GM21515 (cell line): ENCODE results near the gene NDUFS7.

ENCODE experiments used
- ATAC-seq: cut with Tn5 transposase; IDR thresholded peaks from one replicate; pipeline ENCODE4 v1.9.1; 2021; ENCODE audit not compliant: unreplicated experiment

NDUFS7 gene

GRCh38 chr19:1399745-1400144, 16.0 kb downstream of the NDUFS7 start:
- no peak for ATAC-seq

- no peak for ATAC-seq
These were observed 16.8 kb downstream of the NDUFS7 start for GRCh38 chr19:1400281-1401137.

GRCh38 chr19:1401138-1401888, 17.6 kb downstream of the NDUFS7 start, which contains the start of gene GAMT:
Gene GAMT, minus strand, starts transcription at chr19:1401542. Its CDS starts 66 bp downstream, at chr19:1401476.
- no peak for ATAC-seq

GRCh38 chr19:1401889-1402217, 18.1 kb downstream of the NDUFS7 start:
- ATAC-seq, result no peak

GRCh38 chr19:1402411-1403070, 18.8 kb downstream of the NDUFS7 start:
- ATAC-seq, result no peak

GRCh38 chr19:1406774-1407527, 23.2 kb downstream of the NDUFS7 start:
- peak; percentile 50 for ATAC-seq

- ATAC-seq, result peak; percentile 6
These were observed 24.0 kb downstream of the NDUFS7 start, which contains the start of gene DAZAP1 for GRCh38 chr19:1407528-1408299. Gene DAZAP1, plus strand, starts transcription at chr19:1407586. Its CDS starts 188 bp downstream, at chr19:1407774.

GRCh38 chr19:1408300-1409203, 24.8 kb downstream of the NDUFS7 start:
- ATAC-seq, result peak; percentile 6

GRCh38 chr19:1409204-1410005, 25.7 kb downstream of the NDUFS7 start:
- ATAC-seq, result no peak

GRCh38 chr19:1410136-1410786, 26.6 kb downstream of the NDUFS7 start:
- ATAC-seq, result no peak

GRCh38 chr19:1410789-1411188, 27.1 kb downstream of the NDUFS7 start:
- no peak for ATAC-seq

GRCh38 chr19:1411255-1412191, 27.8 kb downstream of the NDUFS7 start:
- no peak for ATAC-seq

GRCh38 chr19:1412323-1412923, 28.7 kb downstream of the NDUFS7 start:
- no peak for ATAC-seq

GRCh38 chr19:1412995-1413800, 29.5 kb downstream of the NDUFS7 start:
- ATAC-seq, result no peak
